Stomach (tissue), 4 donors: ENCODE data around the gene MBOAT2.

Experiments used
- POLR2A ChIP-seq, 4 donors: fragments of 450-650 bp; IDR thresholded peaks; one replicate each; pipeline ENCODE4 v1.6.1; 2016; ENCODE audit warnings: antibody characterized with exemption in 4 of 4, control low read depth in 2 of 4, mild to moderate bottlenecking in 1 of 4, moderate library complexity in 1 of 4
- TF ChIP-seq, protein P1 (sequence below), 7 experiments: fragments of 450-650 bp in 4 of 7; fragments of 200-600 bp in 3 of 7; sonication (generic) in 3 of 7; IDR thresholded peaks; one replicate each; pipeline ENCODE4 v1.5.1; 2016 to 2019; ENCODE audit warnings: antibody characterized with exemption in 7 of 7, control low read depth in 2 of 7, mild to moderate bottlenecking in 1 of 7

DNA sequence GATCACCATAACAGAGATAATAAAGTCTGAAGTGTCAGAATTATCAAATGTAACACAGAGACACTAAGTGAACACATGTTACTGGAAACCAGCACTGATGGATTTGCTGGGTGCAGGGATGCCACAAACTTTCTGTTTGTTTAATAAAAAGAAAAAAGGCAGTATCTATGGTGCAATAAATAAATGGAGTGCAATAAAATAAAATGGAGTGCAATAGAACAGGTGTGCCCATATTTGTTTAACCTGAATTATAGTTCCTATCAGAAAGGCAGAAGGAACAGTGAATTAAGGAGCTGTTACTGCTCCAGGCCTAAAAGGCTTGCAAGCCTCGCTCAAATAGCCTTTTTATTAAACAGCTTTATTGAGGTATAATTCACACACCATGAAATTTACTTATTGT lies 85.1 kb downstream of the MBOAT2 start:
- TF ChIP-seq, protein P1, sequence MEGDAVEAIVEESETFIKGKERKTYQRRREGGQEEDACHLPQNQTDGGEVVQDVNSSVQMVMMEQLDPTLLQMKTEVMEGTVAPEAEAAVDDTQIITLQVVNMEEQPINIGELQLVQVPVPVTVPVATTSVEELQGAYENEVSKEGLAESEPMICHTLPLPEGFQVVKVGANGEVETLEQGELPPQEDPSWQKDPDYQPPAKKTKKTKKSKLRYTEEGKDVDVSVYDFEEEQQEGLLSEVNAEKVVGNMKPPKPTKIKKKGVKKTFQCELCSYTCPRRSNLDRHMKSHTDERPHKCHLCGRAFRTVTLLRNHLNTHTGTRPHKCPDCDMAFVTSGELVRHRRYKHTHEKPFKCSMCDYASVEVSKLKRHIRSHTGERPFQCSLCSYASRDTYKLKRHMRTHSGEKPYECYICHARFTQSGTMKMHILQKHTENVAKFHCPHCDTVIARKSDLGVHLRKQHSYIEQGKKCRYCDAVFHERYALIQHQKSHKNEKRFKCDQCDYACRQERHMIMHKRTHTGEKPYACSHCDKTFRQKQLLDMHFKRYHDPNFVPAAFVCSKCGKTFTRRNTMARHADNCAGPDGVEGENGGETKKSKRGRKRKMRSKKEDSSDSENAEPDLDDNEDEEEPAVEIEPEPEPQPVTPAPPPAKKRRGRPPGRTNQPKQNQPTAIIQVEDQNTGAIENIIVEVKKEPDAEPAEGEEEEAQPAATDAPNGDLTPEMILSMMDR (IDR thresholded peaks at IDR 0.05) = no peak
- no peak for TF ChIP-seq POLR2A (IDR thresholded peaks at IDR 0.05)
